IMR-90 (cell line): ENCODE results near the gene OR52W1.

Experiments
- MAFK ChIP-seq: IDR thresholded peaks from 2 replicates; pipeline ENCODE4 v1.6.1; 2012; ENCODE audit warnings: low read depth, low read length, improper control_type of control experiment
- POLR2A ChIP-seq: IDR thresholded peaks from 2 replicates; pipeline ENCODE4 v1.6.1; 2012; ENCODE audit warnings: mild to moderate bottlenecking, low read depth, low read length
- TF ChIP-seq, protein P1 (sequence below): conservative IDR thresholded peaks from 2 replicates; pipeline ENCODE4 v1.5.1; 2012; ENCODE audit warnings: mild to moderate bottlenecking, low read depth, low read length, improper control_type of control experiment

DNA sequence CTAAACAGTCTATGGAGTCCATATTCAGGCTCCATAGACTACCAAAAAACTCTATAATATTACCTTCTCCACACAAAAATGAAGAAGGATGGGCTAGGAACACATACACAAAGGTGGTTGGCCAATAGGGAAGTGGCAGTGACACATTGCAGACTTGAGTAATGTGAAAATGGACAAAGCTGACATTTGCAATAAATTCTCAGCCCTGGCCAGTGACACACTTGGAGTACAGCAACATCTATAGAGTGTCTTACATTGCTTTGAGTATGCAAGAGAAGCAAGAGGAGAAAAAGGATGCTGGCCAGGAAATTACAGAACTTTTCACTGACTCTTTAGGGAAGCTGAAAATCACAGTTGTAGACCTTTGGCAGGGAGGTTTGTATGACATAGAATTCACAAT lies 7.3 kb upstream of the OR52W1 start:
- no peak for TF ChIP-seq POLR2A
- TF ChIP-seq, protein P1, sequence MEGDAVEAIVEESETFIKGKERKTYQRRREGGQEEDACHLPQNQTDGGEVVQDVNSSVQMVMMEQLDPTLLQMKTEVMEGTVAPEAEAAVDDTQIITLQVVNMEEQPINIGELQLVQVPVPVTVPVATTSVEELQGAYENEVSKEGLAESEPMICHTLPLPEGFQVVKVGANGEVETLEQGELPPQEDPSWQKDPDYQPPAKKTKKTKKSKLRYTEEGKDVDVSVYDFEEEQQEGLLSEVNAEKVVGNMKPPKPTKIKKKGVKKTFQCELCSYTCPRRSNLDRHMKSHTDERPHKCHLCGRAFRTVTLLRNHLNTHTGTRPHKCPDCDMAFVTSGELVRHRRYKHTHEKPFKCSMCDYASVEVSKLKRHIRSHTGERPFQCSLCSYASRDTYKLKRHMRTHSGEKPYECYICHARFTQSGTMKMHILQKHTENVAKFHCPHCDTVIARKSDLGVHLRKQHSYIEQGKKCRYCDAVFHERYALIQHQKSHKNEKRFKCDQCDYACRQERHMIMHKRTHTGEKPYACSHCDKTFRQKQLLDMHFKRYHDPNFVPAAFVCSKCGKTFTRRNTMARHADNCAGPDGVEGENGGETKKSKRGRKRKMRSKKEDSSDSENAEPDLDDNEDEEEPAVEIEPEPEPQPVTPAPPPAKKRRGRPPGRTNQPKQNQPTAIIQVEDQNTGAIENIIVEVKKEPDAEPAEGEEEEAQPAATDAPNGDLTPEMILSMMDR = no peak
- no peak for TF ChIP-seq MAFK
